NCI-H2171 (cell line): ENCODE data around the gene AGPAT4.
"Not testable (repeated sequence)": the region's sequence is repeated elsewhere in the genome, so short reads cannot be mapped to it uniquely, and the experiment has no call there.

ENCODE experiments used
- DNase-seq: peaks from one replicate; lab custom pipeline; 2025; lab: John Stamatoyannopoulos, UW

The AGPAT4 gene, protein sequence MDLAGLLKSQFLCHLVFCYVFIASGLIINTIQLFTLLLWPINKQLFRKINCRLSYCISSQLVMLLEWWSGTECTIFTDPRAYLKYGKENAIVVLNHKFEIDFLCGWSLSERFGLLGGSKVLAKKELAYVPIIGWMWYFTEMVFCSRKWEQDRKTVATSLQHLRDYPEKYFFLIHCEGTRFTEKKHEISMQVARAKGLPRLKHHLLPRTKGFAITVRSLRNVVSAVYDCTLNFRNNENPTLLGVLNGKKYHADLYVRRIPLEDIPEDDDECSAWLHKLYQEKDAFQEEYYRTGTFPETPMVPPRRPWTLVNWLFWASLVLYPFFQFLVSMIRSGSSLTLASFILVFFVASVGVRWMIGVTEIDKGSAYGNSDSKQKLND

DNA sequence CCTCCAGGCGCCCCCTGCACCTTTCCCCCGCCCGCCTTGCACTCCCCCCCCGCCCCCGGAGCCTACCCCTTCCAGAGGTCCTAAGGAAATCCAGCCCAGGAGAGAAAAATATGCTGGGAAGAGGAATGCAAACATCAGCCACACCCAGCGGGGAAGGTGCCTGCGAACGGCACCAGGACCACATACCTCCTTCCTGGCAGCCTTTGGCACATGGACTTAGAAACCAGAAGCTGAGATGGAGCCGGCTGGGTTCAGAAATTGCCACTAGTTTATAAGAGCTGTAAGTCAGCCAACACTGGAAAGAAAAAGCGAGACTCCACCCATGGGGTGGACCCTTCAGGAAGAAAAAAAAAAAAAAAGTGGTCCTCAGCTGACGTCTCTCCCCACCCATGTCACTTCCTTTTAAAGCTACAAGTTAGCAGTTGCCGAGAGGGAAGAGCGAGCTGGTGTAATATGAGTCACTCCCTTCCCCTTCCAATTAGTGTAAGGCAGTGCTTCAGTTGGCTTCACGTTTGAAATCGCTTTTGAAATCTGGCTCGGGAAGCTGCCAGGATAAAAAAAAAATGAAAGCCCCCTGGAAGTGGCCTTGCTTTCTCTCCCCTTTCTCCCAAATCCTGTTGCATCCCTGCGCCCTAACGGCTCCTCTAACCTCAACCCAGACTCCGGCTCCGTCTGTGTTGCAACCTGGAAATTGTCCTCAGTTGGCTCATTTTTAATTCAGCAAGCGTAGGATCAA, at the start of gene AGPAT4:
AGPAT4 (minus strand) TSS at position 310 of the 736 bp plus-strand sequence. CDS start 41,848 bp downstream, outside the sequence.
- DNase-seq, result peak; percentile 90

DNA sequence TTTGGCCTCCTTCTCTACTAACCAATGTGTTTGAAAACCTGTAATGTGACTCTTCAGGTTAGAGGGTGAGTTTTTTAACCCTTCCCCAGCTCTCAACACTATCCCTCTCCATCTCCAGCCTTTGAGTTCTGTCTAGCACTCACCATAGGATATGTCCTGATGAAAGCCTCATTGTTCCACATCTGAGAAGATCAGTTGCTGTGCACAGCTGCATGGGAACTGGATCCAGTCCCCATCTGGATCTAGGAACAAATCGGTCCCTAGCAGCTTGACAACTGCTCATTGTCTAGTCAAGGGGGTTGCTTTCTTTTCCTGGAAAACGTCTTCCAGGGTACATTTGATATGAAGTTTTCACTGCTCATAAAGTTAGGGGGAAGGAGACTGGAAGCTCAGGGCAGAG, 45.4 kb upstream of the AGPAT4 start:
- no peak for DNase-seq

DNA sequence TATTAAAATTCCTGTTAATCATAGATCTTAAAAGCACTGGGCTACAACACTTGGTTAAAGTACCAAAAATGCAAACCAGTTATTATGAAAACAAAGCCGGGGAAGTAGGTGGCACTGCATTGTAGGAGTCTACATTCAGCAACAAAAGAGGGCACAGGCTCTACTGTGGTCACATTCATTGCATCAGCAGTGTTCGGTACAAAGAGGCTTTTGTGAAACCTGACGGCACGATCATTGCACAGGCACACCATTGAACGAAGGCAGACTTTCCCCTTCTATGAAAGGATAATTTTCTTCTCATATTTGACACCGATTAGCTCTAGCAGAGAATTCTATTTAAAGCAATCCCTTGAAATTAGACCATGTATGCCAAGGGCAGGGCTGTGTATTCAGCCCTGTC, 44.6 kb upstream of the AGPAT4 start:
- DNase-seq, result no peak

DNA sequence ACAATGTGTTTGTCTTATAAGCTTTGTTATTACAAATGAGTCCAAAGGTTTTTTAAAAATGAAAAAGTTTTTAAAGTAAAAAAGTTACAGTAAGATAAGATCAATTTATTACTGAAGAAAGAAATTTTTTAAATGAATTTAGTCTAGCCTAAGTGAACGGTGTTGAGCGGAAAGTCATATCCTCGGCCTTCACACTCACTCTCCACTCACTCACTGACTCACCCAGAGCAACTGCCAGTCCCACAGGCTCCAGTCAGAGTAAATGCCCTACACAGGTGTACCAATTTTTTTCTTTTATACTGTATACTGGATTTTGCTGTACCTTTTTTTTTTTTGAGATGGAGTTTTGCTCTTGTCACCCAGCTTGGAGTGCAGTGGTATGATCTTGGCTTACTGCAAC, 42.7 kb upstream of the AGPAT4 start:
- DNase-seq, result no peak

DNA sequence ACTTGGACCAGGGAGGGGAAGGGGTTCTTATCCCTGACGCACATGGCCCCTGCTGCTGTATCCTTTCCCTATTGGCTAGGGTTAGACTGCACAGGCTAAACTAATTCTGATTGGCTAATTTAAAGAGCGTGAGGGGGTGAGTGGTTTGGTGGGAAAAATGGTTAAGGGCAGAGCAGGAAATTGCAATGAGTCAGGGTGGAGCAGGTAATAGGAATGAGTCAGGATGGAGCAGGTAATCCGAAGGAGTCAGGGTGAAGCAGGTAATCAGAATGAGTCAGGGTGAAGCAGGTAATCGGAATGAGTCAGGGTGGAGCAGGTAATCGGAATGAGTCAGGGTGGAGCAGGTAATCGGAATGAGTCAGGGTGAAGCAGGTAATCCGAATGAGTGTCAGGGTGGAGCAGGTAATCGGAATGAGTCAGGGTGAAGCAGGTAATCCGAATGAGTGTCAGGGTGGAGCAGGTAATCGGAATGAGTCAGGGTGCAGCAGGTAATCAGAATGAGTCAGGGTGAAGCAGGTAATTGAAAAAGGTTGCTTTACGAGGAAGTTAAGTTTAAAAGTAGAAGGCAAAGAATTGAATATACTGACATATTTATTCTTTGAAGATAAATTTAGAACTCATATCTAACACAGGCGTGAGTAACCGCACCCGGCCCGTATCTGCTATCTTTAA, 41.5 kb upstream of the AGPAT4 start:
- DNase-seq, result not testable (repeated sequence)

DNA sequence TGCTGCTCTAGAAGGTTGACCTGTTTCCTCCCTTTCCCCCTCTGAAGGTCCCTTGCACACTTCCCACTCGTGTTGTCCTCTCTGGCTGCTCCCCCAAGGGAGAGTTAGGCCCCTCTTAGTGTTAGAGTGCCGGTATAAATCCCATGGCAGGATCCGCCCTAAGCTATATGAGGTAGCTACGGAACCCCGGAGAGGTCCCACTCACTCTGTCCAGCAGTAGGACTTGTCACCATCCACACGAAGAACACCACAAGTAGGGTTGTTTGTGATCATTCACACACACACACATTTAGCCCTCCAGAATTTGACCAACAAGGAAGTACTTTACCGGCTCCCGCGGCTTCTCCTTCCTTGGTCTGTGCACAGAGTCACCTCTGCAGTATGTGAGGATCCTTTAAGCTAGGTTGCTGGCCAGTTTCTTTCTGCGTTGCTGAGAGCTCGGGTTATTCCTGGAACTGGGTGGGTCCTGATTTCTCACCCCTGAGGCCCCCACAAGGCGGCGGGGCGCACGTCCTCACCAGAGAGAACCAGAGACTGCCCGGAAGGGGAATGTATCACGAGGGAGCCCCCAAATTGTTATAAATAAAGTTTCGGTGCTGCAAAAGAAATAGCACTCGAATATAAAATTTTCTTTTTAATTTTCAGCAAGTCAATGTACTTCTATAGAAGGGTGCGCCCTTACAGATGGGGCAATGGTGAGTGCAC, 40.8 kb upstream of the AGPAT4 start:
- not testable (repeated sequence) for DNase-seq

DNA sequence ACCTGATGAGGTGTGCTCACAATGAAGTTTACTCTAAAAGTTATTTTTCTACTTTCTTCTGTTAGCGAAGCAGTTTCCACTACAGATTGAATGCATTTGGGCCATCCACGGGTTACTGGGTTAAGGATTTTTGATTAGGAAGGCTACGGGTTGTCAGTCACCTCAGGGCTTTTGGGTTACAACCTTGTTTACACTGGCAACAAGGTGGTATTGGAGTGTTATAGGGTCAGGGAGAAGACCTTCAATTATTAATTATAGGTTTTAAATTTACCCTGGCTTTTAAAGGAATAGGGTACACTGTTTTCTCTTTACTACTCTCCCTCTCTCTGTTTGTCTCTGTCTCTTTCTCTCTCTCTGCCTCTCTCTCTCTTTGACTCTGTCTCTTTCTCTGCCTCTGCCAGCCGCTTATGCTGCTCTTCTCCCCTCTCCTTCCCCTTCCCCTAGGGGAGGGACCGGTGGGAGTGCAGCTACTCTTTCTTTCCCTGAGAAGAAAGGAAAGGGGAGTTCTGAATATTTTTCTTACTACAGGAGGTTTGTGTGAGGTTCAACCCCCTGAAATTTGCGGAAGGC, 40.2 kb upstream of the AGPAT4 start:
- DNase-seq, result no peak

DNA sequence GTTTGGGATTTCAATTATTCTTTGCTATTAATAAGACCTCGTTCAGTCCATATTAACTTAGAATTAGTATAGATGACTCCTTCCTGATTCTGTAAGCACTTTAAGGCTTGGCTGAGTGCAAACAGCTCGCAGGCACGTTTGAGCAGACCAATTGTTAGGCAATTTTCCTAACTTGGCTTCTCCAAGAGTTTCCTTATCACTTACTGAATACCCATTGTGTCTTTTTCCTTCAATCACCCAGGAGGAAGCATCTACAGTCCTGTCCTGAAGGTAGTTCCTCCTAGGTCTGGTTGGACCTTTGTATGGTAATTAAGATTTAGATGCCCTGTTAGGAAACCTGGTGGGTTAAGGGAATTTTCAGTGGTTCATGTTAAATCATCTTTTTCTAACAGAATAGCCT, 39.6 kb upstream of the AGPAT4 start:
- DNase-seq, result not testable (repeated sequence)

DNA sequence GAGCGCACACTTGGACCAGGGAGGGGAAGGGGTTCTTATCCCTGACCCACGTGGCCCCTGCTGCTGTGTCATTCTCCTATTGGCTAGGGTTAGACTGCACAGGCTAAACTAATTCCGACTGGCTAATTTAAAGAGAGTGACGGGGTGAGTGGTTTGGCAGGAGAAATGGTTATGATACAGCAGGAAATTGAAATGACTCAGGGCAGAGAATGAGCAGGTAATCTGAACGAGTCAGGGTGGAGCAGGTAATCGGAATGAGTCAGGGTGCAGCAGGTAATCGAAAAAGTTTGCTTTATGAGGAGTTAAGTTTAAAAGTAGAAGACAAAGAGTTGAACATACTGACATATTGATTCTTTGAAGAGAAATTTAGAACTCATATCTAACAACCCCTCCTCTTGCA, 35.9 kb upstream of the AGPAT4 start:
- not testable (repeated sequence) for DNase-seq

DNA sequence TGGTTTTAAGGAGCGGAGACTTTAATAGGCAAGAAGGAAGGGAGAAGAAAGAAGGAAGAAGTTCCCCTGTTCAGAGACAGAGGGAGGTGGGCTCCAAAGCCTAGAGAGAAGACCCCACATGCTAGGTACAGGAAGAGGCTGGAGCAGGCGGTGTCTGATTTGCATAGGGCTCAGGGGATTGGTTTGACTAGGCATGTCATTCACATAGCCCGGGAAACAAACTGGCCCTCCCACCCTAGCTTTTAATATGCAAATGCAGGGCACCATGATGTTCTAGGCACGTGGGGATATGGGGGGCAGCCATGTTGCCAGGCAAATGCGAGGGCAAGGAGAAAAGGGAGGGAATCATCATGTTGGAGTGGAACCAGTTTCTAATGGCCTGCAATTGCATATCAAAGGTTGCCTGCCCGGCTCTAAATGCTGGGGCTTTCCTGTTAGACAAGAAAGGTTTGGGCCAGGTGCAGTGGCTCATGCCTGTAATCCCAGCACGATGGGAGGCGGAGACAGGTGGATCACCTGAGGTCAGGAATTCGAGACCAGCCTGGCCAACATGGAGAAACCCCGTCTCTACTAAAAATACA, 34.3 kb upstream of the AGPAT4 start:
- no peak for DNase-seq

DNA sequence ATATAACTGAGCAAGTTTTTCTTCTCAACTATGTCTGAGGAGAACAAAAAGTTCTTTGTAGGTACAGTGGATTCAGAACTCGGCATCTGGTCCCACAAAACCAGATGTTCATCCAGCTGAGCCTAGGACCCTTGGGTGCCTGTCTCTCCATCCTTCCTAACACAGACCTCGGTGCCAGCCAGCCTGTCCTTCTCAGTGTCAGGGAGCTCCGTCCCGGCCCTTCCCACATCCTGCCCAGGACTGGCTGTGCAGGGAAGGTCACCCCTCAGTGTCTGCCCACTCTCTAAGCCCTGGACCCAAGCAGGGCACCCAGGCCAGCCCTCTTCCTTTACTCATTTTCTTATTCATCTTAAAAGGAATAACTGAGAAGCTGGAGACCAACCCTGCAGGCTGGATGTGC, 32.0 kb upstream of the AGPAT4 start:
- no peak for DNase-seq

DNA sequence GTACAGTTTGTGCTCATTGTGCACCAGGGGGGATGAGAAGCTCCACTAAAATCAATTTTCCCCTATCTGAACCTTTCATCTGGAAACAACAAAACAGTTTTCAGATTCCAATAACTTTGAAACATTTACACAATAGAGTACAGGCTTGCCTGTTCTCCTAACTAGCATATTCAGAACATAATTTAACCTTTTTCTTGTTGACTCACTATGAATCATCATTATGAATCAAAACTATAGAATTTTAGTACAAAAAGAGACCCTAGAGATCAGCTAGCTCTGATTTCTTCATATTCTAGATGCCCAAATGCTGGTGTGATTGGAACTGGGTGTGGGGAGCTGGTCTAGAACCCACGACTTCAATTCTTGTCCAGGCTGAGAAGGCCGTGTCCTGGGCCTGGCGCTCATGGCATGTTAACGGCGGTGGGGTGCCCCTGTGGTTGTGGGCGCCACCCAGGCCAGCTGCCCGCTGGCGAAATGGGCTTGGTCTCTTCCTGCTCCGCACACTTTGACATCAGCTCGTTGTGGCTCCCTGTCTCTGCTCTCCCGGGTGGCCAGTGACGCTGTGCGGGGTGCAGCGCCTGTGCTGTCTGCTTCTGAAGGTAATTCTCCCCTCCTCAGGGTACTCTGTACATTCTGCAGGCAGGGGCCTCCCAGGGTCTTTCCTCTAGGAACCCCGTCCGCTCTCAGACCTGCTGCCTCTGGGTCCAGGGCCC, 29.9 kb upstream of the AGPAT4 start:
- DNase-seq, result no peak

DNA sequence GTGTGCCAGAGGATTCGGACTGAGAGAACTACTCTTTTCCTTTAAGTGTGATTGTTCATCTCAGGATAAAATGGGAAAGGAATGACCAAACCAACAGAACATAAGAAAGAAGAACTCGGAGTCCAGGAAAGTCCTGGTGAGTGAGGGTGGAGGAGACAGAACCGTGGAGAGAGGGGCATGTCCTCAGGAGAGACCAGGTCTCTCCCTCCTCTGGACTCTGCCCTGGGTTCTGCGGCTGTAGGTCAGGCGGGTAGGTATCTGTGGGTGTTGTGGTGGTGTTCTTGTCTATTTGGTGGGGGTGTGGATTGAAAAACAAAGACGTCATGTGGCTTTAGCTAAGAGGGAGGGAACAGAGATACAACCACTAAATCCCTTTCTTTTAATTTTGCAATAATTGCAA, 29.1 kb upstream of the AGPAT4 start:
- DNase-seq, result no peak

DNA sequence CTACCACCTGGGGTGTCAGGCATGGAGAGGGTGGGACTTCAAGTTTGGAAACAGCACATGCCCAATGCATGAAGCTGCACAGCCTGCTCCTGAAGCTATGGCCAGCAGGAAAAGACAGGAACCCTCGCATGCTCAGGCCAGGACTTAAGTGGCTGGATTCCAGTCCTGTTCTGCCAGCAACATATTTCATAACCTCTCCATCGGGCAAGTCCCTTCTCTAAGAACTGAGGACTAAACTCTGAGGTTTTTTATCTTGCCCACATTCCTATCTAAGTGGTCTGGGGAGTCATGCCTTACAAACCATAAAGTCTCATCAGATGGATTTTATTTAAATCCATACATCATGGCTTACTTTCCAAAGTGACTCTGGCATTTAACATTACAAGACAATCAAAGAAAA, 27.5 kb upstream of the AGPAT4 start:
- no peak for DNase-seq

DNA sequence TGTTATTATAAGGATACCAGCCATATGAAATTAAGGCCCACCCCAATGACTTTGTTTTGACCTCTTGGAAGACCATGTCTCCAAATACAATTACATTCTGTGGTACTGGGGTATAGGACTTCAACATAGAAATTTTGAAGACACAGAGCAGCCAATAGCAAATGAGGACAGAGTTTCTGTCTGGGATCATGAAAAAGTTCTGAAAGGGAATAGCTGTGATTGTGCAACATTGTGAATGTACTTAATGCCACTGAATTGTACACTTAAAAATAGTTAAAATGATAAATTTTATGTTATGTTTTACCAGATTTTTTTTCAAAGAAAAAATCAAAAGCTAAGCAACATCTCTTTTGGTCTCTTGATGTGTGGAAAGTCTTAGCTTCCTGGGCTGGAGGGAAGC, 27.0 kb upstream of the AGPAT4 start:
- DNase-seq, result no peak

DNA sequence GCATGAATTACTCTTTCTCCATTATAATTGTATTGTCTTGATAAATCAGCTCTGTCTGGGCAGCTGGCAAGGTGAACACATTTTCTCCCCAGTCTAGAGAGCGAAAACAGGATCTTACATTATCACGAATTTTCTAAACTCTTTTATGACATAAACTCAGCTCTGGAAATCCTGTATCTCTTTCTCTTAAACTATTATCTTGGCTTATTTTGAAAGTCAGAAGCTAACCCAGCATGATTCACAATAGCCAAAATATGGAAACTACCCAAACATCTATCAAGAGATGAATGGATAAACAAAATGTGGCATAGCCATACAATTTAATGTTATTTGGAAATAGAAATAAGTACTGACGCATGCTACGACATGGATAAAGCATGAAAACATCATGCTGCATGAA, 25.9 kb upstream of the AGPAT4 start:
- no peak for DNase-seq

DNA sequence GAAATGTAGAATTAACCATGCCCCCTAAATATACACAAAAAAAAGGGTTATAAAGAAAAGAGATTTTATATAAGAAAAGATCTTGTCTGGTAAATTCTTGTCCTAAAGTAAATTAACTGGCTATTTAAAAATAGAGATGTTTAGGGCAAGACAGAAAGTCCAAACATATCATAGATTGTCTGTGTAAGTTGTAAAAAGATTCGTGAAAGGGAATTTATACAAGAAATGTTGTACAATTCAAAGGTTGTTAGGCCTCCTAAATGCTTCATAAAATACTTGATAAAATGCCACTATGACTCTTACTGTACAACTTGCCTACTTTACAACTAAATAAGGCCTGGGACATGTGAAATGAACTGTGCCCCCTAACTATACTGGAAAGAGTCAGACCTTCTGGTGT, 21.9 kb upstream of the AGPAT4 start:
- DNase-seq, result no peak

DNA sequence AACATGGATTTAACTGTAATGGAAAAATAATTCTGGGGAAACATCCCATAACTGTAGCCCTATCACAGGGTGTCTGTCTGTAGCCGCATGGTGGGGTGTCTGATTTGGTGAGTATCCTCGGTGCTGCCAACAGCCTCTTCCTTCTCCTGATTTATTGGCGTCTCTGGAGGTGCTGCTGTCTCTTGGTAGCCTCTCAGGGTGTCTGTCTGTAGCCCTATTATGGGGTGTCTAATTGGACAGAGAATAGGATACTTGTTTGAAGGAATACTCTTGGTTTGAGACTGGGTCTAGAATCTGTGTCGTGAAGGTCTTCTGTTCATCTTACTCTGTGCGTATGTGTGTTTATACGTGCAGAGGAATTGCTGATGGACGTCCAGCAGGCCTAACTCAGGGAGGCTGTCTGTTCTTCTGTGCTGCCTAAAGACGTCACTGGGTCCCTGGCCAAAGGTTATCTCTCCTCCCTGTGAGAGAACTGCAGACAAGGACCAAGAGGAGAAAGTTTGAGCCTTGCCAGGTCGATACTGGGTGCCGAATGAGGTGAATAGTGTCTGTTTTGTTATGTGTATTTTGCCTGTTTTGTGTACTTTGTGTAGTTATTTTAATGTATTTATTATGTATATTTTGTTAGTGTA, 18.9 kb upstream of the AGPAT4 start:
- DNase-seq, result no peak

DNA sequence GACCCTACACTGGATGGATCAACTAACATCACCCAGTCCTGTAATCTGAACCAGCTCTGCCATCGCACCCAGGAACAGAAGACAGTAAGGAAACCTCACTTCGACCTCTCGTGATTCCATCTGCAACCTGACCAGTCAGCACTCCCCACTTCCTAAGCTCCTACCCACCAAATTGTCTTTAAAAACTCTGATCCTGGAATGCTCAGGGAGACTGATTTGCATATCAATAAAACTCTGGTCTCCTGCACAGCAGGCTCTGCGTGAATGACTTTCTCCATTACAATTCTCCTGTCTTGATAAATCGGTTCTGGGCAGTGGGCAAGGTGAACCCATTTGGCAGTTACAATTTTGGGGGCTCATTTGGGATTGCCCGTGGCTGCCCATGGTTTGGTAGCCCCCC, 18.3 kb upstream of the AGPAT4 start:
- no peak for DNase-seq

DNA sequence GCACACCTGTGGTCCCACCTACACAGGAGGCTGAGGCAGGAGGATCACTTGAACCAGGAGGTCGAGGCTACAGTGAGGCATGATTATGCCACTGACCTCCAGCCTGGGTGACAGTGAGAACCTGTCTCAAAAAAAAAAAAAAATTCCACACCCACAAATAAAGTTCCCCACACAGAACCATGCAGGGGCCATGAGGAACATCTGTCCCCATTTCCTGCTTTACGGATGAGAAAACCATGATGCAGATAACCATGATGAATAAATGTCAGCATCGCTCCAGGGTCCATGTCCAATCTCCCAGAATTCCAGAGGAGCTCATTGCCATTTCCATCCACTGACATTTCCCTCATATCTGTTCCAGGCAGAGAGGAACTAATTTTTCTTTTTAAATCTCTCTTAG, 16.9 kb upstream of the AGPAT4 start:
- no peak for DNase-seq

DNA sequence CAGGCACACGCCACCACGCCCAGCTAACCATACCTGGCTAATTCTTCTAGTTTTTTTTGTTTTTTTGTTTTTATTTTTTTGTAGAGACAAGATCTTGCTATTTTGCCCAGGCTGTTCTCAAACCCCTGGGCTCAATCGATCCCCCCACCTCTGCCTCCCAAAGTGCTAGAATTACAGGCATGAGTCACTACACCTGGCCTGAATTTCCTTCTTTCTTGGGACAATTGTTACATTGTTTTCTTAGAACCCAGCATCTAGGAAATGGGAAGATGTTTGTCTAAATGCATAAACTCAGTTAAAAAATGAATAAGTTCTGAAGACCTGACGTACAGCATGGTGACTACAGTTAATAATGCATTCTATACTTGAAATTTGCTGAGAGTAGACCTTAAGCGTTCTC, 10.8 kb upstream of the AGPAT4 start:
- DNase-seq, result no peak
